Measurements from ENCODE around the gene TYMP.

TYMP gene

DNA sequence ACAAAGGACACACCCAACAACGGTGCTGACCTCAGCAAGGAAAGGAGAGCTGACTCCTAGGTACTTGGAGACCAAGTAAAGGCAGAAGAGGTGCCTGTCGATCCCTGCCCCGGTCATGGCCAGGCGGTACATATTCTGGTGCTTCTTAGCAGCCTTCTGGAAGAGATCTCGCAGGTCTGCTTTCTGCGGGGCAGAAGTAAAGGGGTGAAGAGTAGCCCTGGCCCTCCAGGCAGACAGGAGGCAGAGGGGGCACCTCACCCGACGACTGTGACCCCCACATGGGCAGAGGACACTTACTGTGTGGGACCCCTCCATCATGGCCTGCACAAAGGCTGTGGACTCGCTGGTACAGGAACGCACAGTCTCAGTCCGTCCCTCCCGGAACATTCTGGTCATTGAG, 41.0 kb upstream of the TYMP start:
- 98% methylated on average over 12 of the region's 12 CpGs for WGBS (ENCODE audit: insufficient coverage)
- no peaks in the 10 kb centered on the region for H3K9me3 ChIP-seq (ENCODE audit: control extremely low read depth in 1 of 5, control insufficient read depth in 4 of 5, insufficient read depth in 2 of 5, low read depth in 1 of 5, low read length in 4 of 5)
- no peaks in the 10 kb centered on the region for H3K27me3 ChIP-seq (replicated peaks in 2 of 5; ENCODE audit: control insufficient read depth in 4 of 5, insufficient read depth in 5 of 5, low read length in 4 of 5)
- DNase-seq: no peak
- POLR2A ChIA-PET: no interaction called here
- no peaks in the 10 kb centered on the region for H3K4me1 ChIP-seq (ENCODE audit: control extremely low read depth in 1 of 4, control insufficient read depth in 4 of 4, insufficient read depth in 4 of 4, low read length in 3 of 4)
- H3K27ac ChIP-seq (ENCODE audit: insufficient read depth in 1 of 2, low read depth in 1 of 2, low read length in 2 of 2, poor library complexity in 1 of 2, severe bottlenecking in 2 of 2): no peak overlapping the region
- no peak overlapping the region for H3K4me3 ChIP-seq (ENCODE audit: control insufficient read depth in 1 of 7, extremely low read depth in 1 of 7, insufficient read depth in 4 of 7, low read depth in 2 of 7, low read length in 6 of 7)
- CTCF ChIA-PET: interaction anchor here (1.0 to 3.0 kb wide), 3 partner anchors 7 to 50 kb away, joined by 3 to 14 read pairs (median 4); partner anchors contain the start of gene SYCE3
- H3K36me3 ChIP-seq (ENCODE audit: control insufficient read depth in 4 of 4, insufficient read depth in 4 of 4, low read length in 3 of 4): peaks cover 0 to 63% (median 26%) of the 10 kb centered on the region in 4 experiments

GRCh38 chr22:50569896-50570535, 40.2 kb upstream of the TYMP start:
- H3K9me3 ChIP-seq (ENCODE audit: control extremely low read depth in 1 of 5, control insufficient read depth in 4 of 5, insufficient read depth in 2 of 5, low read depth in 1 of 5, low read length in 4 of 5): no peaks in the 10 kb centered on the region
- no peak overlapping the region for H3K27ac ChIP-seq (ENCODE audit: insufficient read depth in 1 of 2, low read depth in 1 of 2, low read length in 2 of 2, poor library complexity in 1 of 2, severe bottlenecking in 2 of 2)
- no peak overlapping the region for H3K4me3 ChIP-seq (ENCODE audit: control insufficient read depth in 1 of 7, extremely low read depth in 1 of 7, insufficient read depth in 4 of 7, low read depth in 2 of 7, low read length in 6 of 7)
- no peaks in the 10 kb centered on the region for H3K4me1 ChIP-seq (ENCODE audit: control extremely low read depth in 1 of 4, control insufficient read depth in 4 of 4, insufficient read depth in 4 of 4, low read length in 3 of 4)
- H3K36me3 ChIP-seq (ENCODE audit: control insufficient read depth in 4 of 4, insufficient read depth in 4 of 4, low read length in 3 of 4): peaks cover 0 to 57% (median 26%) of the 10 kb centered on the region in 4 experiments
- no peak for DNase-seq
- WGBS (ENCODE audit: insufficient coverage): 98% methylated on average over 9 of the region's 13 CpGs
- ChIA-PET POLR2A (interaction anchor here (1.0 kb wide), 1 partner anchor 12 kb away, joined by 3 read pairs; the partner anchor contains the start of gene CHKB), CTCF (interaction anchor here (1.0 kb wide), 1 partner anchor 32 kb away, joined by 3 read pairs; no protein-coding TSS in a partner anchor)
- H3K27me3 ChIP-seq (replicated peaks in 2 of 5; ENCODE audit: control insufficient read depth in 4 of 5, insufficient read depth in 5 of 5, low read length in 4 of 5): no peaks in the 10 kb centered on the region

GRCh38 chr22:50569041-50569459, 39.2 kb upstream of the TYMP start:
- ChIA-PET CTCF (interaction anchor here (1.2 kb wide), 1 partner anchor 43 kb away, joined by 3 read pairs; the partner anchor contains the start of gene SCO2), POLR2A (interaction anchor here (1.0 kb wide), 1 partner anchor 13 kb away, joined by 3 read pairs; the partner anchor contains the start of gene CHKB)
- H3K36me3 ChIP-seq (ENCODE audit: control insufficient read depth in 4 of 4, insufficient read depth in 4 of 4, low read length in 3 of 4): peaks cover 0 to 54% (median 24%) of the 10 kb centered on the region in 4 experiments
- no peak for DNase-seq
- H3K9me3 ChIP-seq (ENCODE audit: control extremely low read depth in 1 of 5, control insufficient read depth in 4 of 5, insufficient read depth in 2 of 5, low read depth in 1 of 5, low read length in 4 of 5): no peaks in the 10 kb centered on the region
- WGBS (ENCODE audit: insufficient coverage): 96% methylated on average over 7 of the region's 8 CpGs
- no peak overlapping the region for H3K27ac ChIP-seq (ENCODE audit: insufficient read depth in 1 of 2, low read depth in 1 of 2, low read length in 2 of 2, poor library complexity in 1 of 2, severe bottlenecking in 2 of 2)
- no peaks in the 10 kb centered on the region for H3K27me3 ChIP-seq (replicated peaks in 2 of 5; ENCODE audit: control insufficient read depth in 4 of 5, insufficient read depth in 5 of 5, low read length in 4 of 5)
- peaks cover 0 to under 1% (median 0%) of the 10 kb centered on the region in 4 experiments for H3K4me1 ChIP-seq (ENCODE audit: control extremely low read depth in 1 of 4, control insufficient read depth in 4 of 4, insufficient read depth in 4 of 4, low read length in 3 of 4)
- no peak overlapping the region for H3K4me3 ChIP-seq (ENCODE audit: control insufficient read depth in 1 of 7, extremely low read depth in 1 of 7, insufficient read depth in 4 of 7, low read depth in 2 of 7, low read length in 6 of 7)

DNA sequence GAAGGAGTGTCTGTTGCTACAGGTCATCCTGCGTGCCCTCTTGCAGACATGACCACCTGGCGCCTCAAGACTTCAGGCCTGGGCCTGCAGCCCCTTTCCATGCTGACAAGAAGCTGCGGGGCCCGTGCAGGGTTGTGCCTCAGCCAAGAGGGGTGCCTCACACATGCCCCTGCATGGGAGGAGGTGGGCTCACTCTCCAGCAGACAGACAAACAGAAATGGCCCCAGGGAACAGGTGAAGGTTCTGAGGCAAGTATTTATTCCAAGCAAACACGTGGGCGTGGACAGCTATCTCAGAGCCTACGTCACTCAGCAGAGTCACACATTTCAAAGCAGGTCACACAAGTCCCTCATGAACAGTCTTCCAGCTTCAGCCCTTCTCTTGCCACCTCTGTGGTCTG, 38.8 kb upstream of the TYMP start:
- no peaks in the 10 kb centered on the region for H3K9me3 ChIP-seq (ENCODE audit: control extremely low read depth in 1 of 5, control insufficient read depth in 4 of 5, insufficient read depth in 2 of 5, low read depth in 1 of 5, low read length in 4 of 5)
- H3K27me3 ChIP-seq (replicated peaks in 2 of 5; ENCODE audit: control insufficient read depth in 4 of 5, insufficient read depth in 5 of 5, low read length in 4 of 5): peaks cover 0 to 2% (median 0%) of the 10 kb centered on the region in 5 experiments
- H3K36me3 ChIP-seq (ENCODE audit: control insufficient read depth in 4 of 4, insufficient read depth in 4 of 4, low read length in 3 of 4): peaks cover 0 to 50% (median 23%) of the 10 kb centered on the region in 4 experiments
- CTCF ChIA-PET: interaction anchor here (0.6 to 1.2 kb wide), 3 partner anchors 24 to 45 kb away, joined by 3 read pairs; partner anchors contain the start of gene SCO2
- H3K27ac ChIP-seq (ENCODE audit: insufficient read depth in 1 of 2, low read depth in 1 of 2, low read length in 2 of 2, poor library complexity in 1 of 2, severe bottlenecking in 2 of 2): no peak overlapping the region
- POLR2A ChIA-PET: no interaction called here
- 100% methylated on average over 4 of the region's 7 CpGs for WGBS (ENCODE audit: insufficient coverage)
- DNase-seq: no peak
- H3K4me3 ChIP-seq (ENCODE audit: control insufficient read depth in 1 of 7, extremely low read depth in 1 of 7, insufficient read depth in 4 of 7, low read depth in 2 of 7, low read length in 6 of 7): no peak overlapping the region
- H3K4me1 ChIP-seq (ENCODE audit: control extremely low read depth in 1 of 4, control insufficient read depth in 4 of 4, insufficient read depth in 4 of 4, low read length in 3 of 4): peaks cover 0 to 4% (median 2%) of the 10 kb centered on the region in 4 experiments

- H3K4me1 ChIP-seq (ENCODE audit: control extremely low read depth in 1 of 4, control insufficient read depth in 4 of 4, insufficient read depth in 4 of 4, low read length in 3 of 4): peaks cover 0 to 12% (median 9%) of the 10 kb centered on the region in 4 experiments
- 96% methylated on average over 5 of the region's 7 CpGs for WGBS (ENCODE audit: insufficient coverage)
- no peaks in the 10 kb centered on the region for H3K9me3 ChIP-seq (ENCODE audit: control extremely low read depth in 1 of 5, control insufficient read depth in 4 of 5, insufficient read depth in 2 of 5, low read depth in 1 of 5, low read length in 4 of 5)
- POLR2A ChIA-PET: no interaction called here
- no peak overlapping the region for H3K4me3 ChIP-seq (ENCODE audit: control insufficient read depth in 1 of 7, extremely low read depth in 1 of 7, insufficient read depth in 4 of 7, low read depth in 2 of 7, low read length in 6 of 7)
- H3K27ac ChIP-seq (ENCODE audit: insufficient read depth in 1 of 2, low read depth in 1 of 2, low read length in 2 of 2, poor library complexity in 1 of 2, severe bottlenecking in 2 of 2): no peak overlapping the region
- peaks cover 0 to 43% (median 22%) of the 10 kb centered on the region in 4 experiments for H3K36me3 ChIP-seq (ENCODE audit: control insufficient read depth in 4 of 4, insufficient read depth in 4 of 4, low read length in 3 of 4)
- CTCF ChIA-PET: interaction anchor here (0.6 to 1.1 kb wide), 2 partner anchors 23 to 337 kb away, joined by 3 to 5 read pairs; no protein-coding TSS in a partner anchor
- DNase-seq: no peak
- H3K27me3 ChIP-seq (replicated peaks in 2 of 5; ENCODE audit: control insufficient read depth in 4 of 5, insufficient read depth in 5 of 5, low read length in 4 of 5): peaks cover 0 to 5% (median 0%) of the 10 kb centered on the region in 5 experiments
Measured at GRCh38 chr22:50567721-50568252, 38.0 kb upstream of the TYMP start.

DNA sequence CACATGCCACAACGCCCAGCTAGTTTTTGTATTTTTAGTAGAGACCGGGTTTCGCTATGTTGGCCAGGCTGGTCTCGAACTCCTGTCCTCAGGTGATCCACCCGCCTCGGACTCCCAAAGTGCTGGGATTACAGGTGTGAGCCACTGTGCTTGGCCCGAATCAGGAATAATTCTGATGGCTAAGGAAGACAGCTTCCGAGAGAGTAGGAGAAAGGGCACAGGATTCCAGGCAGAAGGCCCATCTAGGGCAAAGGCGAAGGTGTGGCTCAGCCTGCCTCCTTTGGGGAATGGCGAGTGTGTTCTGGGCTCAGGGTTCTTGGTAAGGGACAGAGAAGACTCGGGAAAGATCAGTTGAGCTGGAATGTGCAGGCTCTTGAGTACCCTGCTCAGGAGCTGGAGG, 34.5 kb upstream of the TYMP start:
- H3K4me1 ChIP-seq (ENCODE audit: control extremely low read depth in 1 of 4, control insufficient read depth in 4 of 4, insufficient read depth in 4 of 4, low read length in 3 of 4): peaks cover 0 to 12% (median 9%) of the 10 kb centered on the region in 4 experiments
- WGBS (ENCODE audit: insufficient coverage): 94% methylated on average over 10 of the region's 11 CpGs
- H3K4me3 ChIP-seq (ENCODE audit: control insufficient read depth in 1 of 7, extremely low read depth in 1 of 7, insufficient read depth in 4 of 7, low read depth in 2 of 7, low read length in 6 of 7): no peak overlapping the region
- H3K27me3 ChIP-seq (replicated peaks in 2 of 5; ENCODE audit: control insufficient read depth in 4 of 5, insufficient read depth in 5 of 5, low read length in 4 of 5): peaks cover 0 to 7% (median 0%) of the 10 kb centered on the region in 5 experiments
- ChIA-PET CTCF (interaction anchor here (1.0 to 4.9 kb wide), 14 partner anchors 8 to 61 kb away, joined by 3 to 42 read pairs (median 6); partner anchors contain the start of genes CPT1B, KLHDC7B and SCO2), POLR2A (interaction anchor here (0.6 kb wide), 1 partner anchor 32 kb away, joined by 3 read pairs; no protein-coding TSS in a partner anchor)
- no peak overlapping the region for H3K27ac ChIP-seq (ENCODE audit: insufficient read depth in 1 of 2, low read depth in 1 of 2, low read length in 2 of 2, poor library complexity in 1 of 2, severe bottlenecking in 2 of 2)
- no peaks in the 10 kb centered on the region for H3K9me3 ChIP-seq (ENCODE audit: control extremely low read depth in 1 of 5, control insufficient read depth in 4 of 5, insufficient read depth in 2 of 5, low read depth in 1 of 5, low read length in 4 of 5)
- H3K36me3 ChIP-seq (ENCODE audit: control insufficient read depth in 4 of 4, insufficient read depth in 4 of 4, low read length in 3 of 4): peaks cover 0 to 13% (median 6%) of the 10 kb centered on the region in 4 experiments
- no peak for DNase-seq
